ENCODE measurements around the gene DOCK7. TPM values are rescaled to one million over a fixed set of nuclear protein-coding genes. Genes with fewer than 3 reads are reported as not detected.
"Not testable (repeated sequence)": the region's sequence is repeated elsewhere in the genome, so short reads cannot be mapped to it uniquely, and the experiment has no call there.

DOCK7 gene
- total and polyA plus RNA-seq, 2 of the 13 experiments (the other 11 are each of a cell fraction or from before 2014, with no cell fraction given) = 45.7 to 67.2 TPM

GRCh38 chr1:62720946-62721554 is 32.9 kb upstream of the DOCK7 start:
- Histone ChIP-seq H3K79me2 (ENCODE audit: insufficient read depth, low read length) (no peaks in the 10 kb centered on the region), H3K27me3 (ENCODE audit: control insufficient read depth in 1 of 2, insufficient read depth in 2 of 2, low read length in 2 of 2) (no peaks in the 10 kb centered on the region), H3K36me3 (replicated peaks in 1 of 2; ENCODE audit: control insufficient read depth in 1 of 2, insufficient read depth in 2 of 2, low read length in 2 of 2) (no peaks in the 10 kb centered on the region), H4K20me1 (ENCODE audit: insufficient read depth, low read length) (no peaks in the 10 kb centered on the region), H3K27ac (ENCODE audit: extremely low read length, insufficient read depth, low read length) (no peak overlapping the region), H3K4me3 (replicated peaks in 1 of 3; ENCODE audit: insufficient read depth in 1 of 3, low read depth in 2 of 3, low read length in 3 of 3) (no peak overlapping the region), H3K9ac (ENCODE audit: insufficient read depth, low read depth, low read length) (no peak overlapping the region), H2AFZ (ENCODE audit: low read length) (no peak overlapping the region), H3K4me1 (ENCODE audit: insufficient read depth, low read length) (peaks cover 36% of the 10 kb centered on the region), H3K4me2 (ENCODE audit: low read depth, low read length) (no peak overlapping the region), H3K9me3 (ENCODE audit: low read length) (no peaks in the 10 kb centered on the region)
- ATAC-seq = no peak
- BruUV-seq (replicated peaks) = no TSS peak
- no peak for DNase-seq (ENCODE audit: low spot score)
- intact Hi-C loops (cut with micrococcal nuclease; ENCODE audit: unreplicated experiment) (no loop called here), in situ Hi-C loops (cut with HindIII; ENCODE audit: extremely low pct_ligation_motif_present, low pct_unique_long_range_greater_than_20kb) (no loop called here)
- ChIA-PET CTCF (ENCODE audit: low intra/inter-chr PET ratio, low total read pairs) (no interaction called here), POLR2A (interaction anchor here (5.2 kb wide), 1 partner anchor 31 kb away, joined by 28 read pairs; no protein-coding TSS in a partner anchor)
- no peak for TF ChIP-seq ESRRA (CRISPR knock-in tag; IDR thresholded peaks at IDR 0.05; ENCODE audit: low read depth)
- no peak for TF ChIP-seq RBM39 (IDR thresholded peaks at IDR 0.05; ENCODE audit: low read depth, low read length, poor library complexity, severe bottlenecking)
- no peak for TF ChIP-seq MEF2D (CRISPR knock-in tag; IDR thresholded peaks at IDR 0.05)
- no peak for TF ChIP-seq MIXL1 (CRISPR knock-in tag; IDR thresholded peaks at IDR 0.05)
- no peak for TF ChIP-seq FOXJ3 (CRISPR knock-in tag; IDR thresholded peaks at IDR 0.05; ENCODE audit: borderline replicate concordance)
- TF ChIP-seq SMYD3 (CRISPR knock-in tag; IDR thresholded peaks at IDR 0.05) = no peak
- no peak for TF ChIP-seq ZNF543 (CRISPR knock-in tag; IDR thresholded peaks at IDR 0.05)
- no peak for TF ChIP-seq HOXA5 (CRISPR knock-in tag; IDR thresholded peaks at IDR 0.05)
- TF ChIP-seq SP140L (CRISPR knock-in tag; IDR thresholded peaks at IDR 0.05; ENCODE audit: borderline replicate concordance) = no peak
- TF ChIP-seq ZNF883 (CRISPR knock-in tag; IDR thresholded peaks at IDR 0.05; ENCODE audit: not compliant biosample characterization) = no peak
- no peak for TF ChIP-seq MTA1 (CRISPR knock-in tag; IDR thresholded peaks at IDR 0.05; ENCODE audit: borderline replicate concordance)
- TF ChIP-seq ZNF839 (CRISPR knock-in tag; IDR thresholded peaks at IDR 0.05; ENCODE audit: borderline replicate concordance) = no peak
- no peak for TF ChIP-seq E2F1 (CRISPR knock-in tag; IDR thresholded peaks at IDR 0.05)
- TF ChIP-seq ZNF792 (CRISPR knock-in tag; IDR thresholded peaks at IDR 0.05) = no peak
- TF ChIP-seq KAT7 (CRISPR knock-in tag; IDR thresholded peaks at IDR 0.05; ENCODE audit: borderline replicate concordance) = no peak
- TF ChIP-seq NR2C2 (CRISPR knock-in tag; IDR thresholded peaks at IDR 0.05; ENCODE audit: borderline replicate concordance) = no peak
- TF ChIP-seq PHB2 (IDR thresholded peaks at IDR 0.05; ENCODE audit: partially characterized antibody) = no peak
- no peak for TF ChIP-seq ZIK1 (CRISPR knock-in tag; IDR thresholded peaks at IDR 0.05; ENCODE audit: borderline replicate concordance, low read depth)
- TF ChIP-seq SCMH1 (CRISPR knock-in tag; IDR thresholded peaks at IDR 0.05; ENCODE audit: borderline replicate concordance) = no peak
- WGBS (ENCODE audit: low lambda C conversion rate) = 93% methylated on average over 4 of the region's 4 CpGs
- no peak for FAIRE-seq

GRCh38 chr1:62718400-62718799 is 30.2 kb upstream of the DOCK7 start:
- BruUV-seq (replicated peaks); in situ Hi-C loops (cut with HindIII; ENCODE audit: extremely low pct_ligation_motif_present, low pct_unique_long_range_greater_than_20kb); H3K4me3 ChIP-seq (replicated peaks in 1 of 3; ENCODE audit: insufficient read depth in 1 of 3, low read depth in 2 of 3, low read length in 3 of 3); H4K20me1 ChIP-seq (ENCODE audit: insufficient read depth, low read length); POLR2A ChIA-PET; H3K9me3 ChIP-seq (ENCODE audit: low read length); DNase-seq (ENCODE audit: low spot score); H2AFZ ChIP-seq (ENCODE audit: low read length); H3K79me2 ChIP-seq (ENCODE audit: insufficient read depth, low read length); ATAC-seq; CTCF ChIA-PET (ENCODE audit: low intra/inter-chr PET ratio, low total read pairs); H3K36me3 ChIP-seq (replicated peaks in 1 of 2; ENCODE audit: control insufficient read depth in 1 of 2, insufficient read depth in 2 of 2, low read length in 2 of 2); FAIRE-seq; H3K4me2 ChIP-seq (ENCODE audit: low read depth, low read length); H3K9ac ChIP-seq (ENCODE audit: insufficient read depth, low read depth, low read length); H3K27ac ChIP-seq (ENCODE audit: extremely low read length, insufficient read depth, low read length); intact Hi-C loops (cut with micrococcal nuclease; ENCODE audit: unreplicated experiment); H3K27me3 ChIP-seq (ENCODE audit: control insufficient read depth in 1 of 2, insufficient read depth in 2 of 2, low read length in 2 of 2): not testable (repeated sequence)
- peaks cover 21% of the 10 kb centered on the region for H3K4me1 ChIP-seq (ENCODE audit: insufficient read depth, low read length)
- 100% methylated on average over 2 of the region's 2 CpGs for WGBS (ENCODE audit: low lambda C conversion rate)

Measured in HepG2 (cell line).